Ammon's horn (tissue), 1 donor: ENCODE results near the gene TSC1.

Experiments used
- DNase-seq: peaks from one replicate; pipeline ENCODE4 v3.0.0-alpha.2; 2016; ENCODE audit warnings: low spot score

The TSC1 gene

DNA sequence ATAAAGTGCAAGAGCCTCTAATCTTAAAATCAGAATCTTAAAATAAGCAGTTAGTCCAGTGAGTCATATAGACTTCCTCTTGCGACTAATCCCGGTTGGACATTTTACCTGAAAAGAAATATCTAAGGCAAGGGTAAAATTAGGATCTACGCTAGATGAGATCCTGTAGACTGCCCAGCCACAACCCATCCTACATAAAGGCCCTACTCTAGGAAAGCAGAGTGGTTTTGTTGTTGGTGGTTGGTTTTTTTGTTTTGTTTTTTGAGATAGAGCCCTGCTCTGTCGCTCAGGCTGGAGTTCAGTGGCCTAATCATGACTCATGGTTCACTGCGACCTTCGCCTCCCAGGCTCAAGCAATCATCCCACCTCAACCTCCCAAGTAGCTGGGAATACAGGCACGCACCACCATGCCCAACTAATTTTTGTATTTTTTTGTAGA, 6.9 kb downstream of the TSC1 start:
- DNase-seq: no peak

DNA sequence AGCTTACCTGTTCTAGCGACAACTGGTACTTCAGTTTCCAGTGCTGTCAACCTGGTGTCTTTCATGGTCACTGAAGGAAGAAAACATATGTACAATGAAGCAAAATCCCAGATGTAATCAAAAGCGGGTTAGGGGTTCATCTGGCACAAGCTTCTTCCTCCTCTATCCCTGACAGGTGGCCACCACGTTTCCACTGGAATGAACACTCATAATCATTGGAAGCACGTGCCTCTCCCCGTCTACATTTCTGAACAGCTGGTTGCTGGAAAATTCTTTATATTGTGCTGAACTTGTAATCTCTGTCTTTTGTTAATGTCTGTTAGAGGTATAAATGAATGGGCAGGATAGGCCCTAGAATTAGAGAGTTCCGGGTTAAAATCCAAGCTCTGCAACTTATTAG, 9.4 kb downstream of the TSC1 start:
- no peak for DNase-seq

DNA sequence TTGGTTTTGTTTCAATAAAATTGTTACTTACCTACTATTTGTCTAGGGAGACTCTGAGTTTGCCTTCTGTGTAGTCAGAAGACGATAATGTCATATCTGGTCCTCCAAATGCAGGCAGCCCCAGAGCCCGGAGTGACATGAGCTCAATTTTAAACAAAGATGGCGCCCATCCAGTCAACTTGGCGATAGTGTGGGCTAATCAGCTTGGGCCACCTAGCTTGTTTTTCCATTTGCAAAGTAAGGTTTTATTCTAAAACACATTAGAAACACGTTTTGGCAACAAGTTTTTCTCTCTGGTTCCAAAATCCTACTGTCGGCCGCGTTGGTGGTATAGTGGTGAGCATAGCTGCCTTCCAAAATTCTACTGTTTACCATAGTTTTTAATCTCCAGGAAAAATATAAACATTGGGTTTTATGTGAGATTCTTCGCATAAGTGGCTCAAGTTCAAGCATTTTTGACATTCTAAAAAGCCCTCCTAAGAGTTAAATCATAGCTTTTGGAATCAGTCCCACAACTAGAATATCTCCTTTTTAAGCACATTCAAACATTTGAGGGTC, 13.2 kb downstream of the TSC1 start:
- no peak for DNase-seq

DNA sequence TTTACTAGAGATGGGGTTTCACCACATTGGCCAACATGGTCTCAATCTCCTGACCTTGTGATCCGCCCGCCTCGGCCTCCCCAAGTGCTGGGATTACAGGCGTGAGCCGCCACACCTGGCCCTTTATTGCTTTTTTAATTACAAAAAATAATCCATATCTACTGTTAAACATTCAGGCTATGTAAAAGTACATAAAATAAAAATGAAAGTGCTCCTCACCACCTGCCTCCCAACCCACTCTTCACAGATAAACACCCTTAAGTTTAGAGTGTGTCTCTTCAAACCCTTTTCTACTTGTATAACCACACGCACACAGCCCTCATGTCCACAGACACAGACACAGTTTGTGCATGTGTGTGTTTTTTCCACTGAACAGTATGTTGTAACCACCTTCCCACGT, 16.7 kb downstream of the TSC1 start:
- DNase-seq: no peak

DNA sequence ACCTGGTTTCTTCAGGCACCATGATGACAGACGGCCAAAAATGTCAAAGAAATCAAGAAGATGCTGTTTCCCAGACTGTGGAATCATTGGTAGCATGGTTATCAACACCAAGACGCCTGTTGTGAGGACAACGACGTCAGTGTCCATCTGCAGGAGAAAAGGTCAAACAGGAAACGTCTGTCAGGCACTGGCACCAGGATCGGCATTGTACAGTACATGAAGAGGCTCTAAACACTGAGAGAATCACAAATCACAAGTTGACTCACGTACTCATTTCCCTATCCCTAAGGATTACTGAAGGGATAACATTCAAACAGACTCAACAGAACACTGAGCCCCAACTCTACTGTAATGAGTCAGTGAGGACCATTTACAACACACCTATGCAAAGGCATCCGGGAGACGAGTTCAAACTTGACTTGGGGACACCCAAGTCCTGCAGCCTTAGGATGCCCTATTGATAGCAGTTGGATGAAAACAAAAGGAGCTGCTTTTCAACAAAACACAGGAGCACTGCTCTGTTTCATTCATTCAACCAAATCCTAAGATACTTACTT, 21.0 kb downstream of the TSC1 start:
- no peak for DNase-seq

DNA sequence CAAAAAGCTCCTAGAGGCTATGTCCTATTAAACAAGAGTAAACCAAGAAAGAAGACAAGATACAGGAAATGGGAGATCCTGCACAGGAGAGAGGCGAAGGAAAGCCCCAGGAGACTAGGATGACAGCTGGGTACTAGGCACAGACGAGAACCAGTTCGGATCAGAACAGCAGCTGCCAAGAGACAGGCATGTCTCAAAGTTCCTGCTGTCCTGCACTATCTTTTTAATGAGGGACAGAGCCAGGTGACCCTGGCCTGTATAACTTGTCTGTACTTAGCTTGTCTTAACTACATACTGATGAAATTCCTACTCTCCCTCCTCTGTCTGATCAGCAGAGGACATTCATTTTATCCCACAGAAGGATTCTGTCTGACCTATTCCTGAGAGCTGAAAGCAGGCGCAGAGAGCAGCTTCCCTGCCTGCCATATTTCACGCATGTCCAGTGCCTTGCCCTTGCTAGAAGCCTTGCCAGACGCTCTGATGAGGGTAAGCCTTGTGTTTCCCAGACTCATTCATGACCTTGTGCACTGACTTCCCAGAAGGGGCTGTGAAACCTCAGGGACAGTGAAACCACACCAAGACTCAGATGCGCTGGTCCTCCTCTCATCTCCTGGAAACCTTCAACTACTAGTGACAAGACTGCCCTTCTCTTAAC, 24.7 kb downstream of the TSC1 start:
- no peak for DNase-seq

DNA sequence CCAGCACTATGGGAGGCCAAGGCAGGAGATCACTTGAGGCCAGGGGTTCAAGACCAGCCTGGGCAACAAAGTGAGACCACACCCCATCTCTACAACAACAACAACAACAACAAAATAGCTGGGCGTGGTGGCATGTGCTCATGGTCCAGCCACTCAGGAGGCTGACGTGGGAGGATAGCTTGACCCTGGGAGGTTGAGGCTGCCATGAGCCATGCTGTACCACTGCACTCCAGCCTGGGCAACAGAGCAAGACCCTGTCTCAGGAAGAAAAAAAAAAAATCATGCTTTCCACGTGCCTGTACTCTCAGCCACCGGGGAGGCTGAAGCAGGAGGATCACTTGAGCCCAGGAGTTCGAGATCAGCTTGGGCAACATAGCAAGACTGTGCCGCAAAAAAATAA, 29.5 kb downstream of the TSC1 start:
- no peak for DNase-seq

DNA sequence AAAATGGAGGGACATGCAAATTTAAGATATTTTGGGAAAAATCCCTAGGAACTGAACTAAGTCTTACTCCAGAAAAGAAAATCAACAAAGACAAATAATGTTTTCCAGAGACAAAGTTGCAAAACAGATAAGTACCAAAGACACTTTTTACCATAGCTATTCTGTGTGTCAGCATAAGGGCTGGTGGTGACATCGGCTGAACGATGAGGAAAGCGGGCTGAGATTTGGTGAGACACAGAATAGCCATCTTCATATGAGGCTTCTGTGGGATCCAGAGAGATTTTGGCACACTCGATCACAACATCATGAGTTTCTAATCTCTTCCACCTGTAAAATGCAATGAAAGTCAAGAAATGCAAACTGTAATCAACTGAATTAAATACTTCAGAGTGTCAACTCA, 32.3 kb downstream of the TSC1 start:
- no peak for DNase-seq

DNA sequence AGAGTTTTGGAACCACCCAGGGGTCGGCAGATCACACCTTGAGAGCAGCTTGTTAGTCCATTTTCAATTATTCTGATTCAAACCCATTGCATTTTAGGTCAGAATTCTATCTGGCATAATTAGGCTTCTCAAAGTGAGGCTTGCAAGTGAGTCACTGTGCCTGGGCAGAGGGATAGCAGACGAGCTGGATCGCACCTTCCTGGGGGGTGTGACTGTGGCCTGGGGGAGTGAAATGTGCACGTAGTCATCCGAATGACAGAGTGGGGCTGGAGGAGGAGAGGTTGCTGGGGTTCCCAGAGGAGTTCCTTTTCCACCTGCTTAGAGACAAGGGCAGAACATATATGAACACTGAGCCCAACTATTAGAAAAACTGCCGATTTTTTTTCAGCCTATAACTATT, 34.0 kb downstream of the TSC1 start:
- DNase-seq: no peak

DNA sequence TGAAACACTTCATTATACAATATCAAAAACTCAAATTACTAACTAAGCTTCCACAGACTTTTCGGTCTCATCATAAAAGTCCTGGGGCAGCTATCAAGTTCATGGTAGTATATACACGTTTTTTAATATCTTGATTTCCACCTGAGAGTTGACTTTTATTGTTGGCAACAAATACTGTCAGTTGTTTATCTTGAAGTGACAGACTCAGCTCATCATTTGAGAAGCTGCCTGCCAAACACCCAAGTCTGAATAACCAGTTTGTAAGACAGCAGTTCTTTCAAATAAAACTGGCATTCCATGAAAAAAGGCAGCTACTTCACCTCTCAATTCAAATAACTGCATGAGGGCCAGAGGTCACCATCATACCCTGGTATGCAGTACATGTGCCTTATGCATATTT, 35.1 kb downstream of the TSC1 start:
- DNase-seq: no peak

DNA sequence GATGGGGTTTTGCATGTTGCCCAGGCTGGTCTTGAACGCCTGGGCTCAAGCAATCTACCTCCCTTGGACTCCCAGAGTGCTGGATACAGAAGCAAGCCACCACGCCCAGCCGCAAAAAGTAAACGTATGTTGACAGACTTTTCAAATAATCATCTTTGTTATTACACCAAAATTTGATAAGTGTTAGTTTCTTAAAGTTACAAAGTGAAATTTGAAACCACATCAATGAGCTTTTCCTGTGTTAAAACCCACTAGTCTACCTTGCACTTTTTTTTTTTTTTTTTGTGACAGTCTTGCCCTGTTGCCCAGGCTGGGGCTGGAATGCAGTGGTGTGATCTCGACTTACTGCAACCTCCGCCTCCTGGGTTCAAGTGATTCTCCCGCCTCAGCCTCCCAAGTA, 35.8 kb downstream of the TSC1 start:
- DNase-seq: no peak

DNA sequence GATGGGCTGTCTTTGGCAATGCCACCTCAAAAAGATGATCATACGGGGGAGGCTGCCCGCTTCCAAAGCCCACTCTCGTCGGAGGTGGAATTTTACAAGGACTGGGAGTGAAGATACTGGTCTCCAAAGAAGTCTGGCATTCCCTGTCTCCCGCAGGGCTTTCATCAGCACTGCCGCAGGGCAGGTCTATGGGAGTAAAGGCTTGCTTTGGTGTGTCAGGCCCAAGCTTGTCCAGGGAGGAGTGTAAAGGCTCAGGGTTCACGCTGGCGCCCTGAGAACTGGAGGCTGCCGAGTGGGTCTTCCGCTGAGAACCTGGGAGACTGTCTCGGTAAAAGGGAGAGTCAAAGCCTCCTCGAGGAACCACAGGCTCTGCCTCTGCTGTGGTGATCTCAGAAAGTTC, 38.7 kb downstream of the TSC1 start:
- DNase-seq: no peak

DNA sequence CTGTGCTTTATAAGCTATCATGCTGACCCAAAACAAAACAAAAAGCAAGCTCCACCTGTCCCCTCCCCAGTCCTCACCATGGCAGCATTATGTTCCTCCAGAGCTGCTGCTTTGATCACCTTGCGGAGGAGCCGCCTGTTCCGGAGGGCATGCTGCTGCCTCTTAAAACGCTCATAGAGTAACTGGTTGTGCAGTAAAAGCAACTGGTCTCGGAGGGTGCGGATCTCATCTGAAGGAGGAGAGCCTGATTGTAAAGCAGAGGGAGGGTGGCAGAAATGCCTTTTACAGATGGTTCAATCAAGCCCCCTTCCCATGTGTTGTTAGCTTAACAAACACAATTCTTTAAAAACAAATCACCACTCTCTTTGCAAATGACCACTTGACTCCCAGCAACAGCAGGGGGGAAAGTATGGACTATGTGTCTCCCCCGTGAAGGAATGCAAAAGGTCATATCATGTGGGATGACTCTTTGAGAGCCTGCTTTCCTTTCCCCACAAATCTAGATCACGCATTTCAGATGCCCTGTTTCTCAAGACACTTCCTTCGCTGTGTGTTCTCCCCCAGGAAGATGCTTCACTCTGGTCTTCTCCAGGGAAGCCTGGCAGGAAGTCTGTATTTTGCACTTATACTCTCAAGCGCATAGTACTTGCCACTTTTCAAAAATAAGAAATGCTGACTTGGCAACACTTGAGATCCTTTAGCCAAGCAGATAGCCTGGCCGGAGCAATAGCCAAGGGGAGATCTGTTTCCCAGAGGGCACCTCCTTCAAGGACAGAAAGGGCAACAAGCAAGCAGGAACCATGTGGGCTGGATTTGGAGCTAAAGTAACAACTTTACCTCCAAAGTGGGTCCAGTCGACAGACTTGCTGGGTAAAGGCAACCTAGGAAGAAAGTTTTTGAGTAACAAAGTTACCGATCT, 40.6 kb downstream of the TSC1 start:
- no peak for DNase-seq

DNA sequence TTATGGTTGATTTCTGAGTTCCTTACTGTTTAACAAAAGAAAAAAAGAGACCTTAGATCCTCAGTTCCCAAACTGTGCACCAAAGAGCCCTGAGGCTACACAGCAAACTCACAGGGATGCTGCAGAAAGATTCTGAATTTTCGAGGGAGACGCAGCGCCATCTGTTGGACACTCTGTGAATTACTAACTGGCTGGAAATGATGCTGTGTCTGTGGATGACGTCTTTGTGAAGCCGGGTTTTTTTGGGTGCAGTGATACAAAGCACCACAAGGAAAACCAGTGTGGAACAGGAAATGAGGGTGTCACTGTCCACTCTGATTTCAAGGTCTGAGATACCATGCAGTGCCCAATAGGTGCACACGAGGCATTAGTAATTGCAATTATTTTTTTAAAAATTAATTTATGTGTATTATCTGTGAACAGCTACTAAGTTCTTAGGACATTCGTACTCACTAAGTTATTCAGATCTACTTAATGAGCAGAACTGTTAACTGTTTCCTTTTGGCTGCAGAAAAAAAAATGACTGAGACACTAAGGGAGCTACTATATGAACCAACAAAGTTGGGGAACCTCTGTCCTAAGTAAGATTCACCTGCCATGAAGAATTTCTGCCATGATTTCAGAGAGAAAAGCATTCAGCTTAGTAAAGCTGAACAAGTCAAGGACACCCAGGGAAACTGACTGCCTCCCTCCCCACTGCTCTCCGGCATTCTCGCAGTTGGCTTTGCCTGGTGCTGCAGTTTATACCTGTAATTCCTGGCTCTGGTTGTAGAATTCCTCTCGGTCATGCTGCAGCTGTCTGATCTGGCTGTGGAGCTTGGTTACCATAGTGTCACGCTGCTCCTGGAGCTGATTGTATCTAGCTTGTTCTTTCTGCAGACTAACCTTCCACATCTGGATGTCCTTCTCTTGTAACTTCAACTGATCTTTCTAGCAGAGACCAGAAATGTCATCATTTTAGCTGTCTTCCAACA, 42.3 kb downstream of the TSC1 start:
- DNase-seq: peak; percentile 85

DNA sequence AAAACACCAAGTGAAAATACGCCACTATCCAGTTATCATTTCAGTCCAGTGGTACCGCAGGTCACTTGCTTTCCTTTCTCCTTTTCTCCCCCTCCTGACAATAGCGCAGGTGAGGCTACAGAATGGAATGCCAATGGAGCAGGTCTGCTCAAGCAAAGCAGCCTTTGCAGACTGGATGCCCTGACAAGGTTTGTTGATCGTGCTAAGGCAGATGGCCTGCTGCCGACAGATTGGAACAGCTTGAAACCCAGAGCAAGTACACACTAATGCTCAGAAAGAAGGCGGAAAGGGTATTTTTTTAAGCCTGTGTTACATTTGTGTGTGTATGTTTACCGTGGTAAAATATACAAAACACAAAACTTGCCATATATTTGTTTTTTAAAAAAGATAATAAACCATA, 46.4 kb downstream of the TSC1 start:
- DNase-seq: peak; percentile 56

DNA sequence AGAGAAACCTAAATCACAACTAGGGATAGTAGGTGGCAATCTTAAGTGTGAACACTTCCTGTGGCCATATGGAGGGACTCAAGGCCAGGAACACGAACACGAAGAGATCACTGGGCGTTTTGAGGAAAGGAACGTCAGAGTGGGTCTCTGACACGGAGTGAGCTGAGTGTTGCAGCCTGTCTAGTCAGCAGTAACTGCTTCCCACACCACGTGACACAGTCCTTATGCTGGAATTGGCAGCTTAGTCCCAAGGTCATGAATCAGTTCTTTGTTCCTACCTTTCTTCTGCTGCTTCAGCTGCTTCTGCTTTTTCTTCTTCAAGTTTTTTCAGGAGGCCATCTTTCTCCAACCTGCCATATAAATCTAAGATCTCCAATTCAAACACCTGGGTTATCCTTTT, 47.5 kb downstream of the TSC1 start:
- peak; percentile 96 for DNase-seq

DNA sequence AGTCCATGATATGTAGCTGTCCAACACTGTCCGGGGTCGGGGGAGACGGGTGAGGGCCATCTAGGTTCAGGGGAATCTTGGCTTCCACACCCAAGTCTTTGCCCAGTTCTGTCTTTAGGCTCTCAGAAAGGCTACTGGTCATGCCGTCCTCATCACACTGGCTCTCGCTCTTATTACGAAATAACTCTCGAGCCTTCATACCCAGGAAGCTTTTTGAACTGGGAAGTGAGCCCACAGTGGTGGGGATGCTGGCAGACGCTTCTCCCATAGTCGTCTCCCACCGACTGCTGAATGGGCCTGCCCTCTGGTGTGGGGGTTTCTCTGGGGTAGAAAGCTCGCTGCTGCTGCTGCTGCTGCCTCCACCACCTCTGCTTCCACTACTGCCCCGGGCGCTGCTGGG, 48.2 kb downstream of the TSC1 start:
- no peak for DNase-seq

DNA sequence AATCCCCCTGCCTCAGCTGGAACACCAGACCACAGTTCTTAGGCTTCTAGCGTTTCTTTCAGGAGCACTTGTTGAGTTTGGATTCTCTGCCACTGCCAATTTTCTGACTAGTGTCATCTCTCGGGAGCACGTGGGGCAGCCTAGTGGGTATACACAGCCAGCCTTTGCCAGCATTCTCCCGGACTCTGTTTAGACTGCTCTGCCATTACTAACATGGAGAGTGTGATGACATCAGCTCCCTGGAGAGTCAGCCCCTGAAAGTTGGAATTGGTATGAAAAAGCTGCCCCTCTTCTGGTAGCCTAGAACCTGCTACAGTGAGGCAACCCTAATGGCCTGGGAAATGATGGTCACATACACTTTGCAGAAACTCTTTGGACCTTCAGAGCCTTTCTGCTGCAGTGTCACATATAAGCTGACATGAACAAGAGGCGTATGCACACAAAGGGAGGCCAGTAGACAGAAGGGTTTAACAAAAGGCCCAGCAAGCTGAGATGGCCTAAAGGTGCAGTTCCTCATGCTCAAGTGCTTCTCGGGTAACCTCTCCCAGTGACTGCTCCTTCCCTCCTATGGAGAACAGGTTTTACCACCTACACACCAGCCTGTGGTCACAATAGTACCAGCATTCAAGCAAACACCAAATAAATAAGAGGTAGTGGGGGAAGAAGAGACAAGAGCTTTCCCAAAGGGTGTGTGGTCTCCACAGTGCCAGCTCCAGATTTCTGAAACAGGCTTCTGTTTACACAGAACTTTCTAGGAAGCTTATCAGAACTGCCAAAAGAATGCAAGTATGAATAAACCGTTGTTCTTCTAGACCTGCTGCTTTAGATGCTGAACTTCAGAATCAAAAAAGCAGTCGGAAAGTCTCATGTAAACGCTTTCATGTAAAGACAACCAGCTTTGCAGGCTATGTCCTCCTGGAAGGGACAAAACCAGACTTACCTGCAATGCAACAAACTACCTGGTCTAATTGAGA, 49.3 kb downstream of the TSC1 start:
- DNase-seq: no peak

DNA sequence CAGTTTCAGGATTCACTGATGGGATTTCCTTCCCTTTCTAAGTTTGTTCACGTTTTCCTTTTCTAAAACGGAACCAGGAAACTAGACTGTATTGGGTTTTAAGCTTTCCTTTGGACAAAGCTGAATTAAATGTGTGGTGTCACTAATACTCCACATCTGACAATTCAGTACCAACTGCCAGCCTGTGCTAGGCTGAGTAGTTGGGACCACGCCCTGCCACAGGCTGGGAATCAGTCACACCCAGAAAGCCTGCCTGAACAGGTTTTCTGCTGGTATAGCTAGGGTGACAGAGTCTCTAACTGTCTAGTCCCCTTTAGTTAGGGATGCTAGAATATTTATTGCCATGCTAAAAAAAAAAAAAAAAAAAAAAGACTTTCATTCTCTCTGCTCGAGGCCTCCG, 50.1 kb downstream of the TSC1 start:
- no peak for DNase-seq

DNA sequence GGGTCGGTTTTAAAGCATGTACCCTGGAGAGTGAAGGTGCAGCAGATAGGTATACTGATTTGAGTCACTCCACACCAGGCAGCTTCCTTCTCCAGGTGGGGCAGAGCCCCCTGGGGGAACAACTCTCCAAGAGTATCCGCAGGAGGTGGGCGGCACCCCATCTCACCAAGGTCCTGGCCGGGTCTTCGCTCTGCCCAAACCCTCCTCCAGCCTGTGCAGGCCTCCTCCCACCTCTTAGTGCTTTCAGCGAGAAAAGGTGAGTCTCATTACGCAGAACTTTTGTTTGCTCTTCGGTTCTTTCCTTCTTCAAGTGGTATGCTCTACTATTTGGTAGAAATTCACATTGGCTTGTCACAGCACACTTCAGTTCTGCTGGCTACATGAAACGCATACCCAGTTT, 52.0 kb downstream of the TSC1 start:
- DNase-seq: no peak

DNA sequence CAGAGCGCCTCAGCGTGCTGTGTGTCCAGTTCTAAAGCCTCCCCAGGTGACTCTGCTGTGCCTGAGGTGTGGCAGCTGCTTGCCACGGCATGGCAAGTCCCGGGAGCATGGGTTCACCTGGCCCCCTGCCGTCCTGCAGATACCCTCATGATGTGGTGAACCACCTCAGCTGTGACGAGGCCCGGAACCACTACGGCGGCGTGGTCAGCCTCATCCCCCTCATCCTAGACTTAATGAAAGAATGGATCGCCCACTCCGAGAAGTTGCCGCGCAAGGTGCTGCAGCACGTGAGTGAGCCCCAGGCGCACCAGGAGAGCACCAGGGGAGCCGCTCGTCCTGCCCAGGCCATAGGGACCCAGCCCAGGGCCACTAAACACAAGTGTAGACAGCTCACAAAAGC, 56.3 kb downstream of the TSC1 start:
- no peak for DNase-seq
